AG08395 (cell line): ENCODE data around the gene NOTCH1.

Experiments
- DNase-seq: peaks from one replicate; pipeline ENCODE4 v3.0.0; 2012; ENCODE audit warnings: mixed read lengths, low spot score

The NOTCH1 gene

DNA sequence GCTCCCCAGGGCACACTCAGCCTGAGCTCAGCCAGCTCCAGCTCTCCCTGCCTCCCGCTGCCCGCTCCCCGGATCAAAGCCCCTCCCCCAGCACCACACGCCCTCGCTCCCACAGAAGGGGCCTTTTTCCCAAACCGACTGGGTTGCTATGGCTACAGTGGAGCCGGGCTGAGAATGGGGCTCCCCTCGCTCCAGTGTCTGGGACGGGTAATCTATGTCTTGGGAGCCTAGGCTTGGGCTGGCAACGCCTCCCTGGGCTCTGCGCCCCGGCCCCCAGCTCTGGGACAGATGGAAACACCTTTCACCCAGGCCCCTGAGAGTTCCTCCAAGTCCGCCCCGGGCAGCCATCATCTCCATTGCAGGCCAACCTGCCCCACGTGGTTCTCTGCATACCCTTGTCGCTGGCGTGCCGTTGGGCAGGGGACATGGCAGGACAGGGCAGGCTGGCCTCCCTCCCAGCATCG lies 29.6 kb downstream of the NOTCH1 start:
- no peak for DNase-seq

DNA sequence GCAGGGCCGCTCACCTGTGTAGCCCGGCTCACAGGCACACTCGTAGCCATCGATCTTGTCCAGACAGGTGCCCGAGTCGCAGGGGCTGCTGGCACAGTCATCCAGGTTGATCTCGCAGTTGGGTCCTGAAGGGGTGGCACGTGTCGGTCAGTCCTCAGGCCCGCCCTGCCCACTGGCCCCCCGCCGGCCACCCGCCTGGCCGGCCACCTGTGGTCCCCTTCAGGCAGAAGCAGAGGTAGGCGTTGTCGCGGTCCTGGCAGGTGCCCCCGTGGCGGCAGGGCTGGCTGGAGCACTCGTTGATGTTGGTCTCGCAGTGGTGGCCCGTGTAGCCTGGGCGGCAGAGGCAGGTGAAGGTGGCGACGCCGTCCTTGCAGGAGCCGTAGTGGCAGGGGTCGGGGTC lies 30.6 kb downstream of the NOTCH1 start:
- DNase-seq: no peak

DNA sequence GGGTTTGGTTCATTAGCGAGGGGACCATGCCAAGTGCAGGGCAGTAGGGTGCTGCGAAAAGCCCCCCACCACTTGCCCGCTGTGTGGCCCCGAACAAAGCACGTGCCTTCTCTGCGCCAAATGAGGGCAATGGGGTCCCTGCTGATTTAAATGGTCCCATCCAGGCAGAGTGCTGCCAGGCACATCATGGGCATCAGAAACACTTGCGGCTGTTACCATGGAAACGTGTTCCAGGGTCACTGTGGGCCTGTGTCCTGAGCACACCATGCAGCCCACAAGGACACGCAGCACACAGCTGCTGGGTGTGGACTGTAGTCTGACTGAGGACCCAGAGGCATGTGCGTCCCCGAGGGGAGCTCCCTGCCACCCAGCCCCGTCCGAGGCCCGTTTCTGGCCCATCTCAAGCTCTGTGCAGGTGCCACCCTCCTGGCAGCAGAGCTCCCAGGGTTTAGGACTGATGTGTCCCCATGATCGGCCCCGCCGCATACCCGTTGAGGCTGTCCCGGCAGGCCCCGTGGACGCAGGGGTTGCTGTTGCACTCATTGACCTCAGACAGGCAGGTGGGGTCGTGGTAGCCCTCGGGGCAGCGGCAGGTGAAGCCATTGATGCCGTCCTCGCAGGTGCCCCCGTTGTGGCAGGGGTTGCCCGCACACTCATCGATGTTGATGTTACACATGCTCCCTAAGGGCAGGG lies 31.7 kb downstream of the NOTCH1 start:
- DNase-seq: no peak

DNA sequence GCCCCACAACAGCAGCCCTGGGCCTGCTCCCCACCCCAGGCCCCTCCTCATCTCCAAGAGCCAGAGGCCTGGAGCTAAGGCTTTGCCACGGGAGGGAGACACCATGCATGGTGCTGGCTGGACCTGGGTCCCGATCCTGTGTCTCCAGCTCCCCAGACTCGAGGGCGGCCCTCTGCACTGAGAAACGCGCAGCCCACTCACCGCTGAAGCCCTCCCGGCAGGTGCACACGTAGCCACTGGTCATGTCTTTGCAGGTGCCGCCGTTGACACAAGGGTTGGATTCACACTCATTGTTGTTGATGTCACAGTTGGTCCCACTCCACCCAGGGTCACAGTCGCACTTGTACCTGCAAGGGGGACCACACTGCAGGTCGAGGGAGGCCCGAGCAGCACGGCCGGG lies 32.7 kb downstream of the NOTCH1 start:
- no peak for DNase-seq

DNA sequence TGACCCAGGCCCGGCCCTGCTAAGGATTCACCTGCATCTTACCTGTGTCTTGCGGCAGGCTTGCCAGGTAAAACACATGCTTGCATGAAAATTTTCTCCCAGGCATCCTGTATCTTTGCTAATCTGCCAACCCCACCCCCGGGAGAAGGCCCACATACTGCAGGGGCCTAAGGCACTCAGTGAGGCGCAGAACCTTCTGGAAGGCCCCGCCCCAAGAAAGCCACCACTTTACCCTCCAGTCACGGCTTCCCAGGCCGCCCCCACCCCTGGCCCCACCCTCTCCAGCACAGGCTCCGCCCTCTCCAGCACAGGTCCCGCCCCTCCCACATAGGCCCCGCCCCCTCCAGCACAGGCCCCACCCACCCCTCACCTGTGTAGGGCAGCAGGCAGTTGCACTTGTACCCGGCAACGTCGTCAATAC lies 33.2 kb downstream of the NOTCH1 start:
- DNase-seq: peak; percentile 45

DNA sequence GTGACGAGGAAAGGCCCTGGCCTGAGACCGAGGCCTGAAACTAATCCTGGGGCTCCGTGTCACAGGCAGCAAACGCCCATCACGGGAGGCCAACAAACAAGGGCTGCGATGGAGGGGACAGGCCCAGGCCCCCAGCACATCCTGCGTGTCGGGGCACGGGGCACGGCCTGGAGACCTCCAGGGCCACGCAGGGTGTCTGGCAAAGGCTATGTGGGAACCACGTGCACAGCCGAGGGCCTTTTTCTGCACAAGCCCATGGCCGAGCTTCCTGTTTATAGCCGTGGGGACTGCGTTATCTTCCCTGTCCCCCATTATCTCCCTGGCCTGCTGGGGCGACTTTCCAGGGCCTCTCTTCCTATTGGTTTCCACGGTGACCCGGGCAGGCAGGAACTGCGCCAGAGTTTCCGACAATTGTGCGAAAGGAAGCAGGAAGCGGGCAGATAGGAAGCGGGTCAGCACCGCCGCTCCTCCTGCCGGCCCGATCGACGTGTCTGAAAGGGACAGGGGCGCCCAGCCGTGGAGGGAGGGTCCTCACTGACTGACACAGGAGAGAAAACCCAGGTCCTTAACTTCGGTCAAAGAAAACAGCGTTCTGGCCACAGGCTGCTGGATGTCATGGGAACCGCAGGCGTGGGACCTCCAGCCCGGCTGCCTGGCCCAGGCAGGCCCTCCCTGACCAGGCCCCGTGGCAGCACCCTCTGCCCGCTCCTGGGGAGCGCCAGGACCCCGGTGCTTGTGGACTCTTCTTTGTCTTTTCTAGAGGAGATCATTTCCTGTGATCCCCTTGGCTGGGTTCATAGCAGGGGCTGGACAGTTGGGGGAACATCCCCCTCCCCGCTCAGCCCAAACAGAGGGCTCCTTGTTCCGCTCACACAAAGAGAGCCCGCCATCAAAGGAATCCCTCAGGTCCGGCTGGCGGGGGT lies 33.9 kb downstream of the NOTCH1 start:
- DNase-seq: no peak

DNA sequence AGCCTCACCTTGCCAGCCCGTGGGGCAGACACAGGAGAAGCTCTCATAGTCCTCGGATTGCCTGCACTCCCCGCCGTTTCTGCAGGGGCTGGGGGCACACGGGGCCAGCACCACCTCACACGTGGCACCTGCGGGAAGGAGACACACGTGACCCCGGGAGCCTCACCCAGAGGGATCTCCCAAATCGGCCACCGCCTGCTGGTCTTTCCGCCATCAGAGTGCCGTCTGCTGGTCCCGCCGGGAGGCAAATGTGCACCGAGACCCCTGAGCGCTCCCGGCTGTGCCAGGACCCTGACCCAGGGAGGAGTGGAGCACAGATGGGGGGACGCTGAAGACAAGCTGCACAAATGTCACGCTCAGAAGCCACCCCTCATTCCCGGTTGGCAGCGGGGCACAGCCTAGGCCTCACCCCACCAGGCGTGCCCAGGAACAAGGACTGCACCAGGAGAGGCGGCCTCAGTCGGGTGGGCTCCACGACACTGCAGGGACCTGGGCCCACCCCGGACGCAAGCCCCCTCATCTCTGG lies 34.6 kb downstream of the NOTCH1 start:
- no peak for DNase-seq

DNA sequence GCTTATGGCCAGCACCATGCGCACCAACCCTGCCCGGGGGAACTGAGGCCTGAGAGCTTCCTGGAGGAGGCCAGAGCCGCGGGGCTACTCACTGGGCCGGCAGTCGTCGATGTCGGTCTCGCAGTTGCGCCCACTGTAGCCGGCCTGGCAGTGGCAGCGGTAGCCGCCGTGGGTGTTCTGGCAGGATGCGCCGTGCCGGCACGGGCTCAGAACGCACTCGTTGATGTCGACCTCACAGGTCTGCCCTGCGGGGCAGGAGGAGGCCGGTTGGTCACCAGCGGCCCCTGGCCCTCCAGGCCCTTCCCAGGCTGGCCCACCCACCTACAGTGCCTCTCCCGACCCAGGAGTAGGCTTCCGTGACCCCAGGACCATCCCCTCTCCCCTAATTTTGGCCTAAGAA lies 35.3 kb downstream of the NOTCH1 start:
- DNase-seq: no peak

DNA sequence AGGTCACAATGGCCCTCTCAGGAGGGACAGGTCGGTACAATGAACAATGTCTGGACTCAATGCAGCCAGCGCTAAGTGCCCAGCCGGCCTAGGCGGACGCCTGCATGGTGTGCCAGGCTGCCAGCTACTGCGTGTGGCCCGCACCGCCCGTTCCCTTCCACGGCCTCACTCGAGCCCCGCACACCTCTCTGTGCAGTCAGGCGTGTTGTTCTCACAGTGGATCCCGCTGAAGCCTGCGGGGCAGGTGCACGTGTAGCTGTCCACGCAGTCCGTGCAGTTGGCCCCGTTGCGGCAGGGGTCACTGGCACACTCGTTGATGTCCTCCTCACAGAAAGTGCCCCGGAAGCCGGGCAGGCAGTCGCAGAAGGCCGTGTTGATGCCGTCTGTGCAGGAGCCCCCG lies 36.3 kb downstream of the NOTCH1 start:
- no peak for DNase-seq

DNA sequence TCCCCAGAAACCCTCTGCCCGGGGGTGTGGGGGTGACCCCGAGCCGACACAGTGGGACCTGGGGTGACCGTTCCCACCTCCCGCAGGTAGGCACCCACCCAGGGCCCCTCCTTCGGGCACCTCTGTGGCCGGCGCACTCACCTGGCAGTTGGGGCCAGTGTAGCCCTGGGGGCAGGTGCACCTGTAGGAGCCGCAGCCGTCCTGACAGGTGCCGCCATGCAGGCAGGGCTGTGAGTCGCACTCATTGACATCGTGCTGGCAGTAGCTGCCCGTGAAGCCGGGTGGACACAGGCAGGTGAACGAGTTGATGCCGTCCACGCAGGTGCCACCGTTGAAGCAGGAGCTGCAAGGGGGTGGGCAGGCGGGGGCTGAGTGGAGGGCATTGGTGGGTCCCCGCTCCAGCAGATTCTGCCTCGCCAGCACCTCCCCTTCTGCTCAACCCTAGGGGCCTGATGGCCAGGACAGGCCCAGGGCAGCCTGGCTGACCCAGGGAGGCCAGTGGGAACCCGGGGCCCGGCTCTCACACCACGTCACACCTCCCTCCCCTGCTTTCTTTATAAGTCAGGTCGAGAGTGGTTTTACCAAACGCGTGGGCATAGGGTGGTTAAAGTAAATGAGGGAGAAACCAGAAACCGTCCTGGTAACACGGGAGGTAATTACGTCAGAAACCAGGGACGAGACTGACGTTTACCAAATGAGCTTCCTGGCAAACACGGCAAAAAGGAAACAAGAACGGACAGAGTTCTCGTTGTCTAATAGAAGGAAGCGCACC lies 36.9 kb downstream of the NOTCH1 start:
- DNase-seq: no peak

DNA sequence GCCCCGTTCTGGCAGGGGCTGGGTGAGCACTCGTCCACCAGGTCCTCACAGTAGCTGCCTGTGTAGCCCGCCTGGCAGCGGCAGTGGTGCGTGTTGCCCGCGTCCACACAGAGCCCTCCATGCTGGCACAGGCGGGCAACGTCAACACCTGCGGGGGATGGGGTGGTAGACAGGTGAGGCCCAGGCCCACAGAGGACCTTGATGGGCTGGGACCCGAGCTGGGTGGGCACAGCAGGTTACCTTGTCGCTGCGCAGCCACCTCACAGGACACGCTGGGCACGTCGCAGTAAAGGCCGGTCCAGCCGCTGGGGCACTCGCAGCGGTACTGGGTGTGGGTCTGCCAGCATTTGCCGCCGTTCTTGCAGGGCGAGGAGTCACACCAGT lies 37.9 kb downstream of the NOTCH1 start:
- no peak for DNase-seq

DNA sequence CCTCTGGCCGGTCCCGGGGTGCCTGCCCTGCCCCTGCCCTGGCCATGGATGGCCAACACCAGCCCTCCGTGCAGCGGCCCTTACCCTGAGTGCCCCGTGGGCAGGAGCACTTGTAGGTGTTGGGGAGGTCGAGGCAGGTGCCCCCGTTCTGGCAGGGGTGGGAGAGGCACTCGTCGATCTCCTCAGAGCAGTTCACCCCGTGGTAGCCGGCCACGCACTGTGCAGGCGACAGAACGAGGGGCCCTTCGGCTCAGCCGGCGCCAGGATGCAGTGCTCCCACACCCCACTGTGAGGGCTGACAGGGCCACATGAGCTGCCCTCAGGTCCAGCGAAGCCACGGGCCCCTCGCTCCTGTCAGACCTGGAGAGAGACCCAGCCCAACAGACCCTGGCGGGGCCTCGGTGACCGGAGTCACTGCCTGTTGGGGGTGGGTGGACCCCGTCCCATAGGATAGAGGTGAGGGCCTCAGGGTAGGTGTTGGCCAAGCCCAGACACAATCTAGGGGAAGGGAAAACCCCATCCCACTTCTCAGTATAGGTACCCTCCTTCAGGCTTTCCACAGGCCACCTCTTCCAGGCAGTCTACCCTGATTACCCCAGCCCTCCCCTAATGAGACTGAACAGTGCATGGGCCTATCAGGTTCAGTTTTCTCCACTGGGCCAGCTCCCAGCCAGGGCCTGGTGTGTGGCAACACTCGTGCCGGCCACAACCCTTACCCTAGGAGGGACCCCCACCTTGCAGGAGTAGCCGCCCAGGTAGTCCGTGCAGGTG lies 38.4 kb downstream of the NOTCH1 start:
- DNase-seq: no peak

DNA sequence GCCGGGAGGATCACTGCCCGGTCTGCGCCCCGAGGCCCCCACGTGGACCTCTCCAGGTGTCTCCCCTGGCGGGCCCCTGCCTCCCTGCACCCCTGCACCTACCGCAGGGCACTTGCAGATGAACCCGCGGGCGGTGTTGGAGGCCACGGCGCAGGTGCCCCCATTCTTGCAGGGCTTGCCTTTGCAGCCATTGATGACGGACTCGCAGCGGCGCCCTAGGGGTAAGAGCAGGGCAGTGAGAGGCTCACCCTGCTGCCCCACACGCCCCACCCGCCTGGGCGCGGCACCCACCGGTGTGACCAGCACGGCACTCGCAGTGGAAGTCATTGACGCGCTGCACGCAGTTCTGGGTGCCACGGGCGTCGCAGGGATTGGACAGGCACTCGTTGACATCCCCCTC lies 39.4 kb downstream of the NOTCH1 start:
- DNase-seq: no peak

DNA sequence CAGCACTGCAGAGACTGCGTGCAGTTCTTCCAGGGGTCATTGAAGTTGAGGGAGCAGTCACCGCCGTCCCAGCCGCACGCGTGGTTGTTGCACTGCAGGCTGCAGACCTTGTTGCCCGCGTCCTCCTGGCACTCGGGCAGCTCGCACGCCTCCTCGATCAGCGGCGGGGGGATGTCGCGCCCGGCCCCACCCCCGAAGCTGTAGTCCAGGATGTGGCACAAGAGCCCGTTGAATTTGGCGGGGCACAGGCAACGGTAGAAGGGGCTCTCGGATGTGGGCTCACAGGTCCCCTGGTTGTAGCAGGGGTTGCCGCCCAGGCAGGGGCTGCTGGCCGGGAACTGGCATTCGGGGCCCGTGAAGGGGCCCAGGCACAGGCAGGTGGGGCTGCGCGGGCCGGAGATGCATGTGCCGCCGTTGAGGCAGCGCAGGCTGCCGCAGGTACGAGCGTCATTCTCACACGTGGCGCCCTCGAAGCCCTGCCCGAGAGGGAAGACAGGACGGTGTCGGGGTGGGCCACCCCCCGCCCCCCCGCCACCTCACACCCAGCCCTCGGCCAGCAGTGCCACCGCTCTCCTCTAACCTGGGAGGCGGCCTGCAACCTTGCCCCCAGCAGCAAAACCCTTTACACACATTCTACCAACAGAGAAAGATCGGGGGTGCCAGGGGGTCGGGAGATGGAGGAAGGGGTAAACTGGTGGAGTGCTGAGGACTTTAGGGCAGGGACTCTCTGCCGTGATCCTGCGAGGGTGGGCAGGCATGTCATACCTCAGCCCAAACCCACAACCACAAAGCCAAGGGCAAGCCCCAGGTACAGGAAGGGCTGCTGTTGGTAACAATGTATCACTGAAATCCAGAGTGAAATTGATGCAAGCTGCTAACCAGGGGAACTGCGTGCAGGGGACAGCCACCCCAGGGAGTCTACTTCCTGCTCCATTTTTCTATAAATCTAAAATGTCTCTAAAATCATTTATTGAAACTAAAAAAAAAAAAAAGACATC lies 40.1 kb downstream of the NOTCH1 start:
- no peak for DNase-seq

DNA sequence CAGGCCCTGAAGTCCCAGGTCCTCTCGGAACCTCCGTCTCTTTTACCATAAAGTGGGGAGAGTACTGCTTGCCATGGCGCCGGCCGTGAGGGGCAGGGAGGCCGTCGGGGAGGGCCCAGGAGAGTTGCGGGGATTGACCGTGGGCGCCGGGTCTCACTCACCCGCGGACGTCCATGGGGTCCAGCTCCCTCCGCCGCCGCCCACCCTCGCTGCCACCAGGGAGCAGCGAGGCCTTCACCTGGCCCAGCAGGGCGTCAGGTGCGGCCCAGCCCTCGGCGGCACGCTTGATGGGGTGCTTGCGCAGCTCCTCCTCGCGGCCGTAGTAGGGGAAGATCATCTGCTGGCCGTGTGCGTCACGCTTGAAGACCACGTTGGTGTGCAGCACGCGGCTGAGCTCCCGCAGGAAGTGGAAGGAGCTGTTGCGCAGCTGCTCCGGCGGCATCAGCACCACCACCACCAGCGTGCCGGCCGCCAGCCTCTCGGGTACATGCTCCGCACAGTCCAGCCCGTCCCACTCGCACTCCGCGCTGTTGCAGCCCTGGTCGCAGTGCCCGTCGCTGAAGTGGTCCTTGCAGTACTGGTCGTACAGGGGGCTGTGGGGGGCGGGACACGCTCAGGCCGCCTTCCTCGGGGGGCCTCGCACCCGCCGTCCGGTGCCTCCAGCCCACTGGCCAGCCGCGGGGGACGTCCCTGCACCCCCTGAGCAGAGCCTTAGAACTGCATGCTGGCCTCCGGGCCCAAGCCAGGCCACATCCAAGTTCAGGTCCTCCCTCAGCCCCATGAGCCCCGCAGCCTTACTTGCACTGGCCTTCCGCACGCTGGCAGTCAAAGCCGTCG lies 41.1 kb downstream of the NOTCH1 start:
- no peak for DNase-seq

DNA sequence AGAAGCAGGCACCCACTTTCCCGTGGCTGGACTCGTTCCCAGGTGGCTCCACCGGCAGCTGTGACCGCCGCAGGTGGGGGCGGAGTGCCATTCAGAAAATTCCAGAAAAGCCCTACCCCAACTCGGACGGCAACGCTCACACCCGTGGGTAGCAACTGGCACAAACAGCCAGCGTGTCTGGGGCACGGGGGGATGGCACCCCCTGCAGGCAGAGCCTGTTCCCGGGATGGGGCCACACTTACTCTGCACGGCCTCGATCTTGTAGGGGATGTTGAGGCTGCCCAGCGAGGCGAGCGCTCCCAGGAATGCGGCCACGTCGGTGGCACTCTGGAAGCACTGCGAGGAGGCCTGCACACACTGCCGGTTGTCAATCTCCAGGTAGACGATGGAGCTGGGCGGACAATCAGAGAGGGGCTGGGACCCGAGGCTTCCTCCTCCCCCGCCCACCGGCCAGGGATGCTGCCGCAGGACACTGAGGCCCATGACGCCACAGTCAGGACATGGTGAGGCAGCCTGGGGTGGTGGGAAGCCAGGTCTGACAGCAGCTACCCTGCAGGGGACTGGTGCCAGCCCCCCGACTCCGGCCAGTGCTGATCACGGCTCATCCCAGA lies 42.8 kb downstream of the NOTCH1 start:
- no peak for DNase-seq

DNA sequence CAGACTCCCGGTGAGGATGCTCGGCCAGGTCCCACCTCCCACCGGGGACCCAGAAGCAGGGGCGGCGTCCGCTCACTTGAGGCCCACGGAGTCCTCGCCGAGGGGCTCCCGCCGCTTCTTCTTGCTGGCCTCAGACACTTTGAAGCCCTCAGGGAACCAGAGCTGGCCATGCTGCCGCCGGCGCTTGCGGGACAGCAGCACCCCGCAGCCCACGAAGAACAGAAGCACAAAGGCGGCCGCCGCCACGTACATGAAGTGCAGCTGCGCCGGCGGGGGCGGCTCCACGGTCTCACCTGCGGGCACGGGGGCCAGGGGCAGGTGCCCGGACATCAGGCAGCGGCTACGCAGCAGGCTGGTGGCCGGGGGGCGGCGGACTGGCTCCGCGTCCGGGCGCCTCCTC lies 43.7 kb downstream of the NOTCH1 start:
- no peak for DNase-seq

DNA sequence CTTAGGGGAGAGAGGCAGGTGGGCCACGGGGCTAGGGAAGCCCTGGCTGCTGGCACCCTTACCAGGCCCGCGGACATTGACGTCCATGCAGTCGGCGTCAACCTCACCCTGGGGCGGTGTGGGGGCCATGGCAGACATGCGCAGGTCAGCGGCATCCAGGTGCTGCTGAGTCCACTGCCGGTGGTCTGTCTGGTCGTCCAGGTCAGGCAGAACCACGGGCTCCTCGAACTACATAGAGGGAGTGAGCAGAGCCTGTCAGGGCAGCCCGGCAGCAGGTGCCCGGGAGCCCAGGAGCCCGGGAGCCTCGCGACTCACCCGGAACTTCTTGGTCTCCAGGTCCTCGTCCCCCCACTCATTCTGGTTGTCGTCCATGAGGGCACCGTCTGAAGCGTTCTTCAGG lies 44.2 kb downstream of the NOTCH1 start:
- DNase-seq: no peak
